ENCODE results near the gene CDYL2.

CDYL2 gene

GRCh38 chr16:80583466-80583865 lies 220.9 kb downstream of the CDYL2 start:
- DNase-seq, result peak; percentile 69 to 77

- peak; percentile 70 to 79 for DNase-seq
Observed at GRCh38 chr16:80580109-80580832, 224.1 kb downstream of the CDYL2 start.

- DNase-seq, result no peak
Observed at GRCh38 chr16:80577485-80578280, 226.7 kb downstream of the CDYL2 start.

- DNase-seq, result no peak
Observed at GRCh38 chr16:80576343-80576912, 228.0 kb downstream of the CDYL2 start.

GRCh38 chr16:80573700-80574120 lies 230.7 kb downstream of the CDYL2 start:
- DNase-seq, result no peak

GRCh38 chr16:80570106-80570478 lies 234.3 kb downstream of the CDYL2 start:
- no peak for DNase-seq

- DNase-seq, result peak; percentile 77 to 86
Observed at GRCh38 chr16:80569440-80570105, 234.8 kb downstream of the CDYL2 start.

GRCh38 chr16:80564394-80564793 lies 240.0 kb downstream of the CDYL2 start:
- no peak for DNase-seq

- DNase-seq, result no peak
Observed at GRCh38 chr16:80563066-80563465, 241.3 kb downstream of the CDYL2 start.

- no peak for DNase-seq
Observed at GRCh38 chr16:80559369-80559768, 245.0 kb downstream of the CDYL2 start.

- no peak for DNase-seq
Observed at GRCh38 chr16:80557037-80557436, 247.4 kb downstream of the CDYL2 start.

- no peak for DNase-seq
Observed at GRCh38 chr16:80556481-80556880, 247.9 kb downstream of the CDYL2 start.

- DNase-seq, result no peak
Observed at GRCh38 chr16:80554033-80554432, 250.4 kb downstream of the CDYL2 start.

- DNase-seq, result no peak
Observed at GRCh38 chr16:80552277-80552676, 252.1 kb downstream of the CDYL2 start.
